Measurements from ENCODE around the gene B3GAT1.

B3GAT1 gene

GRCh38 chr11:134409552-134410429 is 2.3 kb downstream of the B3GAT1 start:
- no peak for DNase-seq (ENCODE audit: low read depth)

- no peak for DNase-seq (ENCODE audit: low read depth)
These were observed 4.1 kb downstream of the B3GAT1 start for GRCh38 chr11:134407923-134408322.

GRCh38 chr11:134407321-134407828 is 4.7 kb downstream of the B3GAT1 start:
- DNase-seq (ENCODE audit: low read depth) = no peak

GRCh38 chr11:134406264-134407185 is 5.5 kb downstream of the B3GAT1 start:
- DNase-seq (ENCODE audit: low read depth) = no peak

GRCh38 chr11:134405841-134406240 is 6.2 kb downstream of the B3GAT1 start:
- DNase-seq (ENCODE audit: low read depth) = no peak

GRCh38 chr11:134405436-134405835 is 6.6 kb downstream of the B3GAT1 start:
- no peak for DNase-seq (ENCODE audit: low read depth)

GRCh38 chr11:134404575-134405341 is 7.3 kb downstream of the B3GAT1 start:
- DNase-seq (ENCODE audit: low read depth) = no peak

GRCh38 chr11:134402910-134403309 is 9.1 kb downstream of the B3GAT1 start:
- DNase-seq (ENCODE audit: low read depth) = no peak

- no peak for DNase-seq (ENCODE audit: low read depth)
These were observed 9.9 kb downstream of the B3GAT1 start for GRCh38 chr11:134401825-134402809.

GRCh38 chr11:134399996-134400395 is 12.0 kb downstream of the B3GAT1 start:
- no peak for DNase-seq (ENCODE audit: low read depth)

- no peak for DNase-seq (ENCODE audit: low read depth)
These were observed 12.8 kb downstream of the B3GAT1 start for GRCh38 chr11:134399293-134399654.

GRCh38 chr11:134398644-134399292 is 13.3 kb downstream of the B3GAT1 start:
- no peak for DNase-seq (ENCODE audit: low read depth)

- no peak for DNase-seq (ENCODE audit: low read depth)
These were observed 14.0 kb downstream of the B3GAT1 start for GRCh38 chr11:134398079-134398444.

GRCh38 chr11:134397304-134398078 is 14.6 kb downstream of the B3GAT1 start:
- no peak for DNase-seq (ENCODE audit: low read depth)

- no peak for DNase-seq (ENCODE audit: low read depth)
These were observed 17.0 kb downstream of the B3GAT1 start for GRCh38 chr11:134395002-134395401.

- no peak for DNase-seq (ENCODE audit: low read depth)
These were observed 17.7 kb downstream of the B3GAT1 start for GRCh38 chr11:134394311-134394710.

- no peak for DNase-seq (ENCODE audit: low read depth)
These were observed 18.4 kb downstream of the B3GAT1 start for GRCh38 chr11:134393638-134394037.

GRCh38 chr11:134392953-134393615 is 19.0 kb downstream of the B3GAT1 start:
- DNase-seq (ENCODE audit: low read depth) = no peak

GRCh38 chr11:134391656-134392055 is 20.4 kb downstream of the B3GAT1 start:
- no peak for DNase-seq (ENCODE audit: low read depth)
